Measurements from ENCODE around the gene SLC6A8.

DNA sequence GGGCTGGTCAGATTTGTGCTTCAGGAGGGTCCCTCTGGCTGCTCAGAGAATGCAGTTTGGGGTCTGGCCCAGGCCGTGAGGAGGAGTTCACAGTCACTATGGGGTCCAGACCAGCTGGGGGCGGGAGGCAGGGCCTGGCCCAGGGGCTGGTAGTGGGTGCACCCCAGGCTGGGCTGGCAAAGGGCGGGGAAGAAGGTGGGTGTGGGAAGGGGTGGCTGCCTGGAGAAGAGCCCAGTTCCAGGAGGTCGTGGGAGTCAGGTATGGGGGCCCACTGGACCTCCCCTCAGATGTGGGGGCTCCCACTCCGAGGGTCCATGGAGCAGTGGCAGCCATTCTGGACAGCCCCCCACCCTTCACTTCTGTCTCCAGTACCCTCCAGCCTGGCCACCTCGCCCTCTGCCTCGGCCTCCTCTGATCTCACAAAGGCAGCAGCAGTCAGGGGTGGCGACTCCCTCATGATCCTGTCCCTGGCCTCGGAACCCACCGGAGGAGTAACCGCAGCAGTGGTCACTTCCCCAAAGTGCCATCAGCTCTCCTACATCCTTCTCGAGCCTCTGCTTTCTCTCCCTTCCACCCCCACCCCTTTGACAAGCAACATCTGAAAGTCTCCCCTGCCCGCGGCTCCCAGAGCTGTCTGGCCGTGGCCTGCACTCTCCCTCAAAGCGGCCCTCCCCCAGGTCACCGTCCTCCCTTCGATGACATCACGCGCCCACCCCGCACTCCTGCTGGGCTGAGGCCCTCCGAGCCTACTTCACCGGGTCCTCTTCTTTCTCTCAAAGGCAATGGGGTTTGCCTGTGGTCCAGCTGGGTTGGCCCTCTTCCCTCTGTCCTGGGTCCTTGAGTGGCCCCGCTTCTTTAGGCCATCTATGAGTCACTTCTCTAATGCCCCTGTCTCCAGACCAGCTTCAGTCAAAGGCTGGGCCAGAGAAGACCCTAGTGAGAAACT lies 1.7 kb upstream of the SLC6A8 start:
- TF ChIP-seq, protein P1, sequence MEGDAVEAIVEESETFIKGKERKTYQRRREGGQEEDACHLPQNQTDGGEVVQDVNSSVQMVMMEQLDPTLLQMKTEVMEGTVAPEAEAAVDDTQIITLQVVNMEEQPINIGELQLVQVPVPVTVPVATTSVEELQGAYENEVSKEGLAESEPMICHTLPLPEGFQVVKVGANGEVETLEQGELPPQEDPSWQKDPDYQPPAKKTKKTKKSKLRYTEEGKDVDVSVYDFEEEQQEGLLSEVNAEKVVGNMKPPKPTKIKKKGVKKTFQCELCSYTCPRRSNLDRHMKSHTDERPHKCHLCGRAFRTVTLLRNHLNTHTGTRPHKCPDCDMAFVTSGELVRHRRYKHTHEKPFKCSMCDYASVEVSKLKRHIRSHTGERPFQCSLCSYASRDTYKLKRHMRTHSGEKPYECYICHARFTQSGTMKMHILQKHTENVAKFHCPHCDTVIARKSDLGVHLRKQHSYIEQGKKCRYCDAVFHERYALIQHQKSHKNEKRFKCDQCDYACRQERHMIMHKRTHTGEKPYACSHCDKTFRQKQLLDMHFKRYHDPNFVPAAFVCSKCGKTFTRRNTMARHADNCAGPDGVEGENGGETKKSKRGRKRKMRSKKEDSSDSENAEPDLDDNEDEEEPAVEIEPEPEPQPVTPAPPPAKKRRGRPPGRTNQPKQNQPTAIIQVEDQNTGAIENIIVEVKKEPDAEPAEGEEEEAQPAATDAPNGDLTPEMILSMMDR (conservative IDR thresholded peaks at IDR 0.05; ENCODE audit: low read depth, low read length), result no peak
- no peak for TF ChIP-seq FOS (IDR thresholded peaks at IDR 0.05; ENCODE audit: low read depth, low read length)
- no peak for TF ChIP-seq BHLHE40 (IDR thresholded peaks at IDR 0.05; ENCODE audit: low read depth, low read length)
- TF ChIP-seq RCOR1 (IDR thresholded peaks at IDR 0.05; ENCODE audit: insufficient replicate concordance, low read length), result no peak
